Muscle layer of duodenum (tissue), 2 donors: ENCODE results near the gene DISC1.
"Not testable (repeated sequence)": the region's sequence is repeated elsewhere in the genome, so short reads cannot be mapped to it uniquely, and the experiment has no call there.

Experiments
- H3K27ac ChIP-seq: one replicate; pipeline ENCODE4 v1.7.0; 2013; ENCODE audit warnings: mild to moderate bottlenecking, low read length
- H3K27me3 ChIP-seq: one replicate; pipeline ENCODE4 v1.7.0; 2013; ENCODE audit warnings: low read depth, mild to moderate bottlenecking, control low read depth, low read length
- H3K36me3 ChIP-seq, 2 donors: one replicate each; pipeline ENCODE4 v1.7.0; 2013; ENCODE audit warnings: low read length in 2 of 2, control low read depth in 1 of 2, mild to moderate bottlenecking in 1 of 2; ENCODE audit not compliant: insufficient read depth in 2 of 2, control insufficient read depth in 1 of 2
- H3K4me1 ChIP-seq, 2 donors: one replicate each; pipeline ENCODE4 v1.7.0; 2013; ENCODE audit warnings: low read length in 2 of 2, mild to moderate bottlenecking in 2 of 2, control low read depth in 1 of 2, moderate library complexity in 1 of 2; ENCODE audit not compliant: insufficient read depth in 2 of 2, control insufficient read depth in 1 of 2
- H3K4me3 ChIP-seq, 2 donors: one replicate each; pipeline ENCODE4 v1.7.0; 2013; ENCODE audit warnings: low read length in 2 of 2, low read depth in 1 of 2, mild to moderate bottlenecking in 1 of 2
- H3K9me3 ChIP-seq, 2 donors: one replicate each; pipeline ENCODE4 v1.7.0; 2013; ENCODE audit warnings: low read length in 2 of 2, control low read depth in 1 of 2, mild to moderate bottlenecking in 1 of 2; ENCODE audit not compliant: control insufficient read depth in 1 of 2
- donor health status: healthy.

DISC1 gene

DNA sequence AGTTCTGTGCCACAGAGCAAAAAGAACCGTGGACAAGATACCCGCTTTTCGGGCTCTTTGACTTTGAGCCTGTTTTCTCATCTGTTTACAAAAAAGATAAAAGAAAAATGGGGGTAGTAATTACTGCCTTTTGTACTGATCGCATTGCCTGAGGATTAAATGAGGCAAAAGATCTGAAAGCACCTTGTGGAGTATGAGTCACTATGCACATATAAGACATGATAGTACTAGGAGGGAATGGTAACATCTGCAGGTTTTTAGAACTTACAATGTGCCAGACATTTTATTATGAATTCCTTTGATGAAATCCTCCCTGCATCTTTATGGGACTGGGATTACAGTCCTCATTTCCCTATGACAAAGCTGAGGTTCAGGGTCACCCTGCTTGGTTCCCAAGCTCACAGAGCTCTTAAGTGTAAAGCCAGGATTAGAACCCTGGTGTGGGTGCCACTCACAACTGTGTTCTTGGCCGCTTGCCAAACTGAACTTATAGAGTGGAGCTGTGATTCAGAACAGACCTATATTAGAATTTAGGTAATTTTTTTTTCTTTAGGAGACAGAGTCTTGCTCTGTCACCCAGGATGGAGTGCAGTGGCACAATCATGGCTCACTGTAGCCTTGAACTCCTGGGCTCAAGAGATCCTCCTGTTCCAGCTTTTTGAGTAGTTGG is 1.8 kb downstream of the DISC1 start:
- Histone ChIP-seq H3K36me3 (no peaks in the 10 kb centered on the region), H3K4me1 (peaks cover 4 to 21% of the 10 kb centered on the region in 2 donors), H3K9me3 (no peaks in the 10 kb centered on the region), H3K4me3 (no peak overlapping the region), H3K27me3 (no peaks in the 10 kb centered on the region), H3K27ac (no peak overlapping the region)

DNA sequence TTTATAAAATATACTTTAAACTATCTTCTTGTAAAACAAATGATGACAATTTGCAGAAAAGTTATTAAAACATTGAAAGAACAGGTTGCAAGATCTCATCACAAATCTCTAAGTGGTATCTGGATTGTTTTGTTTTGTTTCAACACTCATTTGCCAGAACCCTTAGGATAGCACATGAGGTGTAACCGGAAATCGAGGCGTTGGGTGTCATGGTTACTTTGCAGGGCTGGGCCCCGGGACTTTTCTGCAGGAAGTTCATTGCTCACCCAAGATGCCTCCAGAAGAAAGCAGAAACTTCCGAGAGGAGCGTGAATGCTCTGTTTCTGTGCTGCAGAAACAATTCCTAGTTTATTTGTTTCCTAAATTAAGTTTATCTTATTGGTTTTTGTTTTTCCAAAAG is 2.5 kb downstream of the DISC1 start:
- H3K36me3 ChIP-seq: no peaks in the 10 kb centered on the region
- no peak overlapping the region for H3K27ac ChIP-seq
- H3K4me1 ChIP-seq: peaks cover 4 to 21% of the 10 kb centered on the region in 2 donors
- H3K4me3 ChIP-seq: no peak overlapping the region
- no peaks in the 10 kb centered on the region for H3K27me3 ChIP-seq
- no peaks in the 10 kb centered on the region for H3K9me3 ChIP-seq

DNA sequence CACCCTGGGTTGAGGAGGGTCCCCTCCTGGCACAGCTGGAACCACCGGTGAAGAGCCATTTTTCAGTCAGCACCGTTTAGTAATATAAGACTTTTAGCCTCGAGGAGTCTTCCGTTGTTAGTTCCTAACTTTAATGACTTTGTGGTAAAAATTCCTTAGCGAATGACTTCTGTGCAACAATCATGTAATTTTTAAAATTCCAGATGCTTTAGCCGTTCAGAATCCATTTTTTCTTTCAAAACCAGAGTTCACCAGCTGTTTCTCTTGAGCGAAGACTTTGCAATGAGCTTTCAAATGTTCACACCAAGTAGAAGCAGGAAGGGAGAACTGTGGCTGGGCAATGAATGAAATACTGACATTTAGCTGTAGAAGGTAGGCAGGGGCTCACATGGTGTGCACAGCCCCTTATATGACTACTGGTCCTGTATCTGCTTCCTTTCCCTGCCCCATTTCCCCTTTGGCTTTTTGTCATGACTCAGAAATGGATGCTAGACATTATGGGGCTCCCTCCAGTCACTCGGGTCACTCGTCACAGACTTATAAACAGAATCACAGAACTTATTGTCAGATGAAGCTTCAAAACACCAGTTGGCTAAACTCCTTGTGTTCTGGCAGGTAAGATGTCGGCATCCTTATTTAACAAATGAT is 4.1 kb downstream of the DISC1 start:
- Histone ChIP-seq H3K27ac (peak overlapping the region; percentile 29), H3K4me1 (peaks cover 4 to 21% of the 10 kb centered on the region in 2 donors), H3K27me3 (no peaks in the 10 kb centered on the region), H3K4me3 (no peak overlapping the region), H3K9me3 (no peaks in the 10 kb centered on the region), H3K36me3 (no peaks in the 10 kb centered on the region)

DNA sequence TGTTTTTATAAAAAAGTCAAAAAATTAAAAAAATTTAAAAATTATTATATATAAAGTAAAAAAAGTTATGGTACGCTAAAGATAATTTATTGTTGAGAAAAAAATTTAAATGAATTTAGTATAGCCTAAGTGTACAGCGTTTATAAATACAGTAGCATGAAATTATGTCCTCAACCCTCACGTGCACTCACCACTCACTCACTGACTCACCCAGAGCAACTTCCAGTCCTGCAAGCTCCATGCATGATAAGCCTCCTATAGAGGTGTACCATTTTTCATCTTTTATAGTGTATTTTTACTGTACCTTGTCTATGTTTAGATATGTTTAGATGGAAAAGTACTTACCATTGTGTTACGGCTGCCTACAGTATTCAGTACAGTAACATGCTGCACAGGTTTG is 5.1 kb downstream of the DISC1 start:
- H3K27ac ChIP-seq: no peak overlapping the region
- no peak overlapping the region for H3K4me3 ChIP-seq

DNA sequence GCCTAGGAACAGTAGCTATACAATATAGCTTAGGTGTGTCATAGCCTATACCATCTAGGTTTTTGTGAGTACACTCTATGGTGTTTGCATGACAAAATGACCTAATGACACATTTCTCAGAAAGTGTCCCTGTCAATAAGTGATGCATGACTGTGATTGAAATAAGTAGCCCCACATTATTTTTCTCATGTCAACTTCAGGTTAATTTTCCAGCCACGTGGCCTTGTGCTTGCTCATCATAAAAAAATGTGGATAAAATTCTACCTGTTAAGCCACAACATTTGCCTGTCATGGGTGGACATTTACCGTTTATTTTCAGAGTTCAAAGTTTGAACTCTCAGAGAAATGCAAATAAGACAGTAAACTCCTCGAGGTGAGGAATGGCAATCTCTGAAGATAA is 5.5 kb downstream of the DISC1 start:
- H3K27ac ChIP-seq: no peak overlapping the region
- H3K9me3 ChIP-seq: no peaks in the 10 kb centered on the region
- H3K4me3 ChIP-seq: no peak overlapping the region
- H3K4me1 ChIP-seq: peaks cover 0 to 11% of the 10 kb centered on the region in 2 donors
- H3K36me3 ChIP-seq: no peaks in the 10 kb centered on the region
- H3K27me3 ChIP-seq: no peaks in the 10 kb centered on the region

More for the DNA sequence above, 5.1 kb downstream of the DISC1 start:
- peaks cover 0 to 15% of the 10 kb centered on the region in 2 donors for H3K4me1 ChIP-seq
- H3K27me3 ChIP-seq: no peaks in the 10 kb centered on the region
- no peaks in the 10 kb centered on the region for H3K9me3 ChIP-seq
- no peaks in the 10 kb centered on the region for H3K36me3 ChIP-seq

DNA sequence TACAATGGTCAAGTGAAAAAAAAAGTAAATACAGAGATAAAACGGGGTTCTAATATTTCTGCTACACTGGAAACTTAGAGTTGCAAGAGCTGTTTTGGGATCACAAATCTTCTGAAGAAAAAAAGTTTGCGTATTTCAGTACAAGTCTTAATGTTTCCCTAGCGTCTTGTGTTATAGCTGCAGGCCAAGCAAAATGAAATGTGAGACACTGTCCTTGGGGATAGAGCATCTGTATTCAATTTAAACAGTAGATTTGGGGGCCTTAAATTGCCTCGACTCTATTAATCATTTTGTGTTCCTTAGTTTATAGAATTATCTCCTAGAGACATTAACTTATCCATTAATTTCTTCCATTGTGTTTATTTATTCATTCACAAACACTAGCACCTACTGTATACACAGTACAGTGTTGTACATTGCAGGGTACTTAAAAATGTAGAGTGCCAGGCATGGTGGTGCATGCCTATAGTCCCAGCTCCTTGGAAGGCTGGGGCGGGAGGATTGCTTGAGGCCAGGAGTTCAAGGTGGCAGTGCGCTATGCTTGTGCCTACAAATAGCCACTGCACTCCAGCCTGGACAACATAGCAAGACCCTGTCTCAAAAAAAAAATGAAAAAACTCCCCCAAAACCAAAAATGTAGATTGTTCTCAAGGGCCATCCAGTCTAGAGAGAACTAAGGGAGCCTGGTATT is 7.9 kb downstream of the DISC1 start:
- H3K27ac ChIP-seq: no peak overlapping the region
- H3K36me3 ChIP-seq: no peaks in the 10 kb centered on the region
- no peak overlapping the region for H3K4me3 ChIP-seq
- H3K4me1 ChIP-seq: no peaks in the 10 kb centered on the region
- no peaks in the 10 kb centered on the region for H3K27me3 ChIP-seq
- H3K9me3 ChIP-seq: no peaks in the 10 kb centered on the region

DNA sequence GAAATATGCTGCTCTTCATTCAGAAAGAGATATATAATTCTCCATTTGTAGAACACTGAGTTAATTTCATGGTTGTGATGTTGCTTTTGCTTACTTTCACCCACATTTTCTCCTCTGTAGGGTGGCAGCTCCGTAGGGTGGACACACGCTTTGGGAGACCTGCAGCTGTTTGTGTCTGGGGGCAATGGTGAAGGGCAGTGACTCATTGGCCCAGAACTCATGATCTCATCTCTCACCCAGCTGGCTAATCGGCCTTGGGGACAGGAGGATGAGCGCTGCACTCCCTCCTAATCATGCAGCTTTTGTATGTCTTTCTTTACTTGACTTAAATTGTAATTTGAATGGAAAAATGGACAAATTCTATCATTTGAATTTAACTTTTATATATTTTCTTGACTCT is 9.6 kb downstream of the DISC1 start:
- H3K4me1 ChIP-seq: no peaks in the 10 kb centered on the region
- no peaks in the 10 kb centered on the region for H3K9me3 ChIP-seq
- H3K4me3 ChIP-seq: no peak overlapping the region
- H3K27me3 ChIP-seq: no peaks in the 10 kb centered on the region
- H3K27ac ChIP-seq: no peak overlapping the region
- no peaks in the 10 kb centered on the region for H3K36me3 ChIP-seq

DNA sequence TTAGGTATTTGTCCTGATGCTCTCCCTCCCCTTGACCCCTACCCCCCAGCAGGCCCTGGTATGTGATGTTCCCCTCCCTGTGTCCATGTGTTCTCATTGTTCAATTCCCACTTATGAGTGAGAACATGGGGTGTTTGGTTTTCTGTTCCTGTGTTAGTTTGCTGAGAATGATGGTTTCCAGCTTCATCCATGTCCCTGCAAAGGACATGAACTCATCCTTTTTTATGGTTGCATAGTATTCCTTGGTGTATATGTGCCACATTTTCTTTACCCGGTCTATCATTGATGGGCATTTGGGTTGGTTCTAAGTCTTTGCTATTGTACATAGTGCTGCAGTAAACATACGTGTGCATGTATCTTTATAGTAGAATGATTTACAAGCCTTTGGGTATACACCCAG is 10.3 kb downstream of the DISC1 start:
- H3K4me1 ChIP-seq, H3K36me3 ChIP-seq, H3K4me3 ChIP-seq, H3K9me3 ChIP-seq, H3K27ac ChIP-seq, H3K27me3 ChIP-seq: not testable (repeated sequence)

DNA sequence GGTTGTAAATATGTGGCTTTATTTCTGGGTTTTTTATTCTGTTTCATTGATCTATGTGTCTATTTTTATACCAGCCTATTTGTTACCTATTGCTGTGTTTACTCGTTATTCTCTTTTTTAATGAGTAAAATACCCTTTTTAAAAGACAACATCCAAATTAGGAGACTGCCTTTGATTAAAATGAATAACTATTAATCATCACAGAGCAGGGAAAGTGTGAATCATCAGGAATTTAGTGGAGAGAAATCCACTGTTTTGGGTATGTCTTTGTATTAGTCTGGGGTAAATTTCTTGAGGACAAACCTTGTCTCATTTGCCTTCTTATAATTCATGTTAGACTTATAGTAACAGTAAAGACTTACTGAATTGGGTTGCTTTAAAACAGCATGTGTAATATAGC is 12.1 kb downstream of the DISC1 start:
- H3K4me1 ChIP-seq: peaks cover 0 to 7% of the 10 kb centered on the region in 2 donors
- no peaks in the 10 kb centered on the region for H3K36me3 ChIP-seq

DNA sequence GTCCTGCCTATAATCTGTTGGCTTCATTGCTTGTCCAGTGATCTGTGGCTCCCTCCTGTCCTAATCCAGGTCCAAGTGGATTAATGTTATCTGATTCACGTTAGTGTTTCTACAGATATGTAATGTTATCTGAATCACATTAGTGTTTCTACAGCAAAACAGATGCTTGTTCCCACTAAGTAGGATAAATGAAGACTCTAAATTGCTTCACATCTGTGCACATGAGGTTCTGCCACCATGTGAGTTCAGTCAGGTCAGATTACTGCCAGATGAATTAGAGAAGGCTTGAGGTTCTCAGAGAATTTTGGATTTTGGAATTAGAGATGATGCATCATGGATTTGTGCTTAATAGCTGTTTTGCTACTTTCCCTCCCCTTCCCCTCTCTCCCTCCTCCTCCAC is 13.2 kb downstream of the DISC1 start:
- Histone ChIP-seq H3K36me3 (no peaks in the 10 kb centered on the region), H3K9me3 (no peaks in the 10 kb centered on the region), H3K27ac (no peak overlapping the region)

More for the DNA sequence above, 12.1 kb downstream of the DISC1 start:
- H3K27me3 ChIP-seq: no peaks in the 10 kb centered on the region
- H3K27ac ChIP-seq: no peak overlapping the region
- no peaks in the 10 kb centered on the region for H3K9me3 ChIP-seq
- no peak overlapping the region for H3K4me3 ChIP-seq

DNA sequence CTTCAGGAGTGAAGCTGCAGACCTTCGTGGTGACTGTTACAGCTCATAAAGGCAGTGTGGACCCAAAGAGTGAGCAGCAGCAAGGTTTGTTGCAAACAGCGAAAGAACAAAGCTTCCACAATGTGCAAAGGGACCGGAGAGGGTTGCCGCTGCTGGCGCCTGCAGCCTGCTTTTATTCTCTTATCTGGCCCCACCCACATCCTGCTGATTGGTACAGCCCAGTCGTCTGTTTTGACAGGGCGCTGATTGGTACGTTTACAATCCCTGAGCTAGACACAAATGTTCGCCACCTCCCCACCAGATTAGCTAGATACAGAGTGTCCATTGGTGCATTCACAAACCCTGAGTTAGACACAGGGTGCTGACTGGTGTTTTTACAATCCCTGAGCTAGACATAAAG is 14.9 kb downstream of the DISC1 start:
- H3K27me3 ChIP-seq, H3K4me3 ChIP-seq, H3K27ac ChIP-seq, H3K36me3 ChIP-seq, H3K9me3 ChIP-seq, H3K4me1 ChIP-seq: not testable (repeated sequence)

More for the DNA sequence above, 13.2 kb downstream of the DISC1 start:
- Histone ChIP-seq H3K4me1 (peaks cover 0 to 9% of the 10 kb centered on the region in 2 donors), H3K27me3 (no peaks in the 10 kb centered on the region), H3K4me3 (no peak overlapping the region)
